ENCODE results near the gene TTC14. TPM values are rescaled to one million over a fixed set of nuclear protein-coding genes. Genes with fewer than 3 reads are reported as not detected.

TTC14 gene
- total and polyA plus RNA-seq, 2 of the 13 experiments (the other 11 are each of a cell fraction or from before 2014, with no cell fraction given), result 28.1 to 35.9 TPM

GRCh38 chr3:180601688-180602666 is at the start of gene TTC14 (continued):
- TF ChIP-seq MYPOP (CRISPR knock-in tag; IDR thresholded peaks at IDR 0.05) (peak; percentile 90), ZNF691 (CRISPR knock-in tag; IDR thresholded peaks at IDR 0.05; ENCODE audit: borderline replicate concordance, low read depth) (peak; percentile 63; the same call in 1 of the 2 replicates), PAX8 (CRISPR knock-in tag; IDR thresholded peaks at IDR 0.05; ENCODE audit: borderline replicate concordance) (no peak), ZNF775 (CRISPR knock-in tag; IDR thresholded peaks at IDR 0.05; ENCODE audit: borderline replicate concordance) (no peak), FOXK1 (CRISPR knock-in tag; IDR thresholded peaks at IDR 0.05; ENCODE audit: borderline replicate concordance, low read depth) (peak; percentile 96), ZNF546 (CRISPR knock-in tag; conservative IDR thresholded peaks at IDR 0.05) (peak; percentile 80; the same call in 1 of the 2 replicates), ARNT2 (CRISPR knock-in tag; IDR thresholded peaks at IDR 0.05; ENCODE audit: low read depth) (peak; percentile 96), ZNF550 (CRISPR knock-in tag; IDR thresholded peaks at IDR 0.05; ENCODE audit: borderline replicate concordance) (no peak), KDM6A (CRISPR knock-in tag; IDR thresholded peaks at IDR 0.05; ENCODE audit: low read depth) (no peak), NFYC (CRISPR knock-in tag; IDR thresholded peaks at IDR 0.05) (peak; percentile 57), PHF5A (CRISPR knock-in tag; IDR thresholded peaks at IDR 0.05; ENCODE audit: low read depth, unreplicated experiment) (peak; percentile 31), ZNF383 (CRISPR knock-in tag; IDR thresholded peaks at IDR 0.05; ENCODE audit: borderline replicate concordance) (no peak), ZNF564 (CRISPR knock-in tag; IDR thresholded peaks at IDR 0.05) (peak; percentile 73; the same call in 1 of the 2 replicates), ZFP37 (CRISPR knock-in tag; IDR thresholded peaks at IDR 0.05; ENCODE audit: borderline replicate concordance) (no peak), ZNF468 (CRISPR knock-in tag; IDR thresholded peaks at IDR 0.05) (no peak), ZFY (CRISPR knock-in tag; IDR thresholded peaks at IDR 0.05) (peak; percentile 95), ZNF207 (IDR thresholded peaks at IDR 0.05; ENCODE audit: borderline replicate concordance) (no peak), ZNF335 (CRISPR knock-in tag; IDR thresholded peaks at IDR 0.05) (peak; percentile 62; the same call in 1 of the 2 replicates), SALL1 (CRISPR knock-in tag; IDR thresholded peaks at IDR 0.05) (peak; percentile 82), ZNF343 (CRISPR knock-in tag; IDR thresholded peaks at IDR 0.05) (0 out of 2 replicates have a peak, but pooled peaks have one; percentile 60), ZNF124 (CRISPR knock-in tag; IDR thresholded peaks at IDR 0.05) (0 out of 2 replicates have a peak, but pooled peaks have one; percentile 60), ZNF878 (CRISPR knock-in tag; IDR thresholded peaks at IDR 0.05) (peak; percentile 51; the same call in 1 of the 2 replicates), TBX2 (CRISPR knock-in tag; IDR thresholded peaks at IDR 0.05; ENCODE audit: borderline replicate concordance) (peak; percentile 14; the same call in 1 of the 2 replicates)
- TF ChIP-seq, protein P1, sequence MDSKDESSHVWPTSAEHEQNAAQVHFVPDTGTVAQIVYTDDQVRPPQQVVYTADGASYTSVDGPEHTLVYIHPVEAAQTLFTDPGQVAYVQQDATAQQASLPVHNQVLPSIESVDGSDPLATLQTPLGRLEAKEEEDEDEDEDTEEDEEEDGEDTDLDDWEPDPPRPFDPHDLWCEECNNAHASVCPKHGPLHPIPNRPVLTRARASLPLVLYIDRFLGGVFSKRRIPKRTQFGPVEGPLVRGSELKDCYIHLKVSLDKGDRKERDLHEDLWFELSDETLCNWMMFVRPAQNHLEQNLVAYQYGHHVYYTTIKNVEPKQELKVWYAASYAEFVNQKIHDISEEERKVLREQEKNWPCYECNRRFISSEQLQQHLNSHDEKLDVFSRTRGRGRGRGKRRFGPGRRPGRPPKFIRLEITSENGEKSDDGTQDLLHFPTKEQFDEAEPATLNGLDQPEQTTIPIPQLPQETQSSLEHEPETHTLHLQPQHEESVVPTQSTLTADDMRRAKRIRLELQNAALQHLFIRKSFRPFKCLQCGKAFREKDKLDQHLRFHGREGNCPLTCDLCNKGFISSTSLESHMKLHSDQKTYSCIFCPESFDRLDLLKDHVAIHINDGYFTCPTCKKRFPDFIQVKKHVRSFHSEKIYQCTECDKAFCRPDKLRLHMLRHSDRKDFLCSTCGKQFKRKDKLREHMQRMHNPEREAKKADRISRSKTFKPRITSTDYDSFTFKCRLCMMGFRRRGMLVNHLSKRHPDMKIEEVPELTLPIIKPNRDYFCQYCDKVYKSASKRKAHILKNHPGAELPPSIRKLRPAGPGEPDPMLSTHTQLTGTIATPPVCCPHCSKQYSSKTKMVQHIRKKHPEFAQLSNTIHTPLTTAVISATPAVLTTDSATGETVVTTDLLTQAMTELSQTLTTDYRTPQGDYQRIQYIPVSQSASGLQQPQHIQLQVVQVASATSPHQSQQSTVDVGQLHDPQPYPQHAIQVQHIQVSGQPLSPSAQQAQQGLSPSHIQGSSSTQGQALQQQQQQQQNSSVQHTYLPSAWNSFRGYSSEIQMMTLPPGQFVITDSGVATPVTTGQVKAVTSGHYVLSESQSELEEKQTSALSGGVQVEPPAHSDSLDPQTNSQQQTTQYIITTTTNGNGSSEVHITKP (CRISPR knock-in tag; IDR thresholded peaks at IDR 0.05; ENCODE audit: low read depth), result peak; percentile 32; the same call in 1 of the 2 replicates

Measured in HepG2 (cell line).